Fibroblast of skin of abdomen (primary cell): ENCODE results near the gene RHEX.

Source experiments
- DNase-seq: peaks from one replicate; pipeline ENCODE4 v3.0.0-alpha.2; 2013

The RHEX gene

DNA sequence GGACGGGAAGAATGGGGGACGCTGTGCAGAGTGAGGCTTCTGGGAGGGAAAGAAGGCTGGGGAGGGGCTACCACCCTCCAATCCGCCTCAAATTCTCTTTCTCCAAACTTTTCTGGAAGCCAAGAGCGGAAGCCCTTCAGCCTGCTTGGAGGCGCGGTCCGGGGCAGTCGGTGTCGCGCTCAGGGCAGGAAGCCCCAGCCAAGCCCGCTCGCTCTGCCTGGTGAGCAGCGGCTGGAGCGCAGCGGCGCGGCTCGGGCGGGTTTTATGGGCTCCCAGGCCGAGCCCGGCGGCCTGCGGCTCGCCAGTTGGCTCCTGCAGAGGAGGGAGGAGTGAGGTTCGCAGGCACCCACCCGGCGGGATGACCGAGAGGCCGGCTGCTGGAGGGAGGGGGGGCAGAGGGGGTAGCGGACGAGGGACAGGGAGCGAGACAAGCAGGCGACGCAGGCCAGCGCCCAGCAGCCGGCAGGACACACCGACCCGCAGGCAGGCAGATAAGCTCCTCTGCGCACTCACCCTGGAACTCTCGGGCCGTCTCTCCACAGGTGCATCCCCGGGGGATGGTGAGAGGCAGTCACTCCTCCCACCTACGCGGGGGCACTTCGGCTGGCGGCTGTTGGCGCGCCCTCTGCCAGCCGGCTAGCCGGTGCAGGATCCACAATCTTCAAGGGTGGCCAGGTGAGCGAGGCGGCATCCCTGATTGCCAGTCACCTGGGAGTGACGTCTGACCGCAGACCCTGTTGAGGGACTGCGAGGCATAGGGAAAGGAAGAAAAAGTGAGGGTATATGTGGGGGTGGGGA is 64.4 kb downstream of the RHEX start, which contains the start of gene AVPR1B:
TSS of gene AVPR1B (minus strand) at position 238 of the 798 bp plus-strand sequence. CDS start 498 bp downstream, outside the sequence.
- peak; percentile 21 for DNase-seq

DNA sequence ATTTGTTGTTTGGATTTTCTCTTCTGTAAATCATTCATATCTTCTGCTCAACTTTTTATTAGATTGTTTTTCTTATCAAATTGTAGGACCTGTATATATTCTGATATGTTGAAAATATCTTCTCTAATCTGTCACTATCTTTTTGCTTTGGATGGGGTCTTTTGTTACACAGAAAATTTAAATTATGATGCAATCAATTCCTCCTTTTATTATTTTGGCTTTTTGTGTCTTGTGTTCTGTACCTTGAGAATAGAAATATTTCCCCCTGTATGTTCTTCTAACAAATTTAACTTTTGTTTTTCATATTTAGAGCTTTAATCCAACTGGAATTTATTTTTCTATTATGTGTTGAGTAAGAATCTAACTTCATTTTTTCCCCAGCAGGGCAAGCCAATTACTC is 67.4 kb downstream of the RHEX start:
- no peak for DNase-seq

- DNase-seq: no peak
Observed at GRCh38 chr1:206121269-206121668, 68.3 kb downstream of the RHEX start.

DNA sequence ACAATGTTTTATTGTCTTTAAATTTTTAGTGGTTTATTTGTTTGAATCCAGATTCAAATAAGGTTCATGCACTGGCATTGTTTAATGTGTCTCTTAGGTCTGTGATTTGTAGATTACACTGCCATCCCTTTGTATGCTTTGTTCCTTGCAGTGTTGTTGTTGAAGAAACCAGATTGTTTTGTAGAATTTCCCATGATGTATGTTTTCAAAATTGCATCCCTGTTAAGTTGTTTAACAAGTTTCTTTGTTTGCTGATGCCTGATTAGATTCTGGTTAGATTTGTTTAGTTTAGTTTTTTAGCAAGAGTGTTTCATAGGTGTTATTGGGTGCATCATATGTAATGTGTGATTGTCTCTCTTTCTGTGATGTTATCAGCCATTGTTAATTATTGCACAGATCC is 69.7 kb downstream of the RHEX start:
- no peak for DNase-seq

GRCh38 chr1:206125346-206125745 is 72.4 kb downstream of the RHEX start:
- DNase-seq: no peak

DNA sequence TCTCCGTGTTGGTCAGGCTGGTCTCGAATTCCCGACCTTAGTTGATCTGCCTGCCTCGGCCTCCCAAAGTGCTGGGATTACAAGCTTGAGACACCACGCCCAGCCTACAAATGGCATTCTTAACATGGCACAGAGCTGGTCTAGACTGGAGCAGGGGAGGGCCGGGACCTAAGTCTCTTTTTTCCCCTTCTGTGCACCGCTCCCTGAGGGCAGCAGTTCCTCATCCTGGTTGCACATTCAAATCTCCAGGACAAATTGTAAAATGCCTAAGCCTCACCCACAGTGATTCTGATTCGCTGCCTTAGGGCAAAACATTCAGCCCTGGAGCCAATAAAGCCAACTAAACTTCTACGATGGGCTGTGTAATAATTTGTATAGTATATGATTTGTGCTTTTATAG is 74.4 kb downstream of the RHEX start:
- no peak for DNase-seq

DNA sequence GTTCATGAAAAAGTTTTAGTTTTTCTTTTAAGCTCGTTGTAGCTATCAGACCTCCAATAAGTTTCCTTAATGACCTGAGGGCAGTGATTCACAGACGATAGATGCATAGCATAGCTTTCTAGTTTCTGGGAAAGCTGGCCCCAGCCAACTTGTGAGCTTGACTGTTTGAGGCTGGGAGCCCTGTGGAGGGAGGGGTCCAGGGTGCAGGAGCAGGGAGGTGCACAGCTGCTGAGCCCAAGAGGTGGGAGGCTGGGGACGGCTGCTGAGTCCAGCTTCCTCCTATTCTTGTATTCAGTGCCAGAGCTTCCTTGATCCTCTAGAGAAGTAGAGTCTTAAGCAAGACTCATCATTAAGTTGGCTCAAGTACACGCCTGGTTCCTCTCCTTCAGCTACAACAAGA is 75.2 kb downstream of the RHEX start:
- DNase-seq: no peak

DNA sequence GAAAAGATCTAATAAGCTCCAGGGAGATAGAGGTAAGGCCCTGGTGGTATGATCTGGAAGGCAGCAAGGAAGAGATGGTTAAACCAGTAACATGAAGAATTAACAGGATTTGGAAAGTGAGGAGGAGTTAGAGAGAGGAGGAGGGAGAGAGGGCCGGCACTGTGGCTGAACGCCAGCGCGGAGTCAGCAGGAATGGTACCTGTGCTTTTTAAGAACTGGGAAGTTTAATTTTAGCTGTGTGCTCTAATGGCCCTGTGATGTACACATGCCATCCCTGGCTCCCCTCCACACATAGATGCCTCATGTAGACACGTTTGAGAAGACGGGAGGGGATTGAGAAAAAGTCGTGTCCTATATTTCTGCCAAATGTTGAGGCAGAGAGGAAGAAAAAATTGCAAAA is 78.1 kb downstream of the RHEX start:
- DNase-seq: no peak

- no peak for DNase-seq
Observed at GRCh38 chr1:206133751-206134415, 80.9 kb downstream of the RHEX start.

DNA sequence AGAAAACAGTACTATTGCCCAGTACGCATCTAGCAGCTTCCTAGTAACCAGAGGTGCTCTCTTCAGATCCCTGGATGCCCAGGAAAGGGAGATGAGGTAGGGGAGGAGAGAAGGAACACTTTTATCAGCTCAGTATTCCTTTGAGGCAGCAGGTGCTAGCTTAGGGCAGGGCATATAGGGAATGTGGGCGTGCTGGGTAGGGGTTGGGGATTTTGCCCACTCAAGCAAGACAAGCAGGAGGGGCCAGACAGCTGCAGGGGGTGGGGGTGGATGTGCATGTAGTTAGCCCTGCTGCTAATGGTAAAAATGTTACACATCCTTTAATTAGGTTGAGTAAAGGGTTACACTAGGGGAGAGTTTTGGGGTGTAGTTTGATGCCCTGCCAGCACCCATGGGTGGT is 82.3 kb downstream of the RHEX start:
- no peak for DNase-seq

DNA sequence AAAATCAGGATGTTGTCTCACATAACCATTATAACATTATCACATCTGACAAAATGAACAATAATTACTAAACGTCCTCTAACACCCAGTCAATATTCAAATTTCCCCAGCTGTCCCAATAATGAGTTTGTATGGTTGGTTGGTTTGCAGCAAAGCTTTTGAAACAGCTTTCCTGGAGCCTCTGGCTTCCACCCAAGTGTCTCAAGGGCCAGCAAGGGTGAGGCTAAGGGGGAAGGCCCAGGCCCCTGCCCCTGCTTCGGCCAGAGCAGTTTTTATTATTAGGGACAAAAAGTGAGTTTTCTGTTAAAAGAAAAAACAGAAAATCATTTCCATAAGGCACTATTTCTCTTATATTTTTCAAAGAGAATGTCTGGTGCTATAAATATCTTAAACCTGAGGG is 83.3 kb downstream of the RHEX start:
- no peak for DNase-seq

- no peak for DNase-seq
Observed at GRCh38 chr1:206142011-206142410, 89.0 kb downstream of the RHEX start.

DNA sequence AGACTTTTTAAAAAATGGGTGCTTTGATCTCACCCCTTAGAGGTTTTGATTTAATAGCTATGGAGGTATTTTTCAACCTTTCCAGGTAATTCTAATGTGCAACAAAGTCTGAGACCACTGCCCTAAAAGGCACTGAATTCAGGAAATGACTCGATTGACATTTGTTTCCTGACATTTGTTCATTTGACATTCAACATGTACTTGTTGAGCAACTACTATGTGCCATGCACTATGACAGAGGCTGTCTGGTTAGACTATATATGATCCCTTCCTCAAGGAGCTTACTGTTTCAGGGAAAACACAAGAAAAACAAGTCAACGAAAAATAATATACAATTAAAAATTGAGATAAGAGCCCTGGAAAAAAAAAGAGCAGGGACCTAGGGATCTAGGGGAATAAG is 89.8 kb downstream of the RHEX start:
- DNase-seq: no peak

GRCh38 chr1:206143537-206144172 is 90.7 kb downstream of the RHEX start:
- DNase-seq: no peak

GRCh38 chr1:206144605-206145004 is 91.6 kb downstream of the RHEX start:
- DNase-seq: no peak

DNA sequence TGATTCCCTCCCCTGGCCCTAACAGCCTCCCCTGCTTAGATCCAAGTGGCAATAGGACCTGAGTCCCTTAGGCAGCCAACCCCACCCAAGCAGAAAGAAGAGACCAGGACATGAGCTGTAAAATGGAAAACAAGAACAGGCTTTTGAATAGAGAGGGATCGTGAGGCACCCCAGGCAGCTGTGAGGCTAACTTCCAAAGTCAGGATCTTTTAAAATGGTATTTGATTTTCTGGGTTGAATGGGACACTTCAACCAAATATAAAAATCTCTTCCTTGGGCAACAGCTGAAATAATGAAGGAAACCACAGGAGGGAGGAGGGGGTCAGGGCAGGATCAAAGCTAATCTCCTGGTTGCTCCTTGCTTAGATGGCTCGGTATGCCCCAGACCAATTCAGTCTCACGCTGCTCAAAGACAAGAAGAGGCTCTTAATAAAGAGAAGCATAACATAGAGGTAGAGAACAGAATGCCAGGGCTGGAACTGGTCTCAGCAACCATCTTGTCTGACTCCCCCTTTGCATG is 92.9 kb downstream of the RHEX start:
- no peak for DNase-seq
